GM03348 (cell line): ENCODE results near the gene SCNN1A.

Experiments
- DNase-seq: peaks from one replicate; pipeline ENCODE4 v3.0.0; 2012; ENCODE audit warnings: low spot score

SCNN1A gene

DNA sequence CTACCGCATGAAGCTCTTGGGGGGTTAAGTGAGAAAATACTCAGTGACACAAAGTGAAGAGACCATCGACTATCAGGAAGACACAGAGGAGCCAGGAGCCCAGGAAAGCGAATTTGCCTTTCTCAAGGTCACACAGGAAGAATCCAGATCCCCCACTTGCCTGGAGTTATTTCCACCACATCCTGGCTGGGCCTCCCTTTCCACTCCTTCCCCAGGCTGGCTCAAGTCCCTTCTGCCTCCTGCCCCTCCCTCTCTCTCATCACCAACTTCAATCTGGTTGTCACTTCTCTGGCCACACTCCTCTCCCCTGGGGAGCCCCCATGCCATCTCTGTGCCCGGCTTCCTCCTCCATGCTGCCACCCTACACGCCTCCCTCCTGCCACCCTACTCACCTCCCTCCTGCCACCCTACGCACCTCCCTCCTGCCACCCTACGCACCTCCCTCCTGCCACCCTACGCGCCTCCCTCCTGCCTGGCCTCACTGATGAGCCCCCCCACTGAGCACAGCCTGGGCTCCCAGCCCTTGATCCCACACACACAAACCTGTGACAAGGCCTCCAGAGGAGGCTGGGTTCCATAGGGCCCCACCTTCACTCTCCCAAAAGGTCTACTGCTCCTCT lies 6.3 kb downstream of the SCNN1A start:
- no peak for DNase-seq

DNA sequence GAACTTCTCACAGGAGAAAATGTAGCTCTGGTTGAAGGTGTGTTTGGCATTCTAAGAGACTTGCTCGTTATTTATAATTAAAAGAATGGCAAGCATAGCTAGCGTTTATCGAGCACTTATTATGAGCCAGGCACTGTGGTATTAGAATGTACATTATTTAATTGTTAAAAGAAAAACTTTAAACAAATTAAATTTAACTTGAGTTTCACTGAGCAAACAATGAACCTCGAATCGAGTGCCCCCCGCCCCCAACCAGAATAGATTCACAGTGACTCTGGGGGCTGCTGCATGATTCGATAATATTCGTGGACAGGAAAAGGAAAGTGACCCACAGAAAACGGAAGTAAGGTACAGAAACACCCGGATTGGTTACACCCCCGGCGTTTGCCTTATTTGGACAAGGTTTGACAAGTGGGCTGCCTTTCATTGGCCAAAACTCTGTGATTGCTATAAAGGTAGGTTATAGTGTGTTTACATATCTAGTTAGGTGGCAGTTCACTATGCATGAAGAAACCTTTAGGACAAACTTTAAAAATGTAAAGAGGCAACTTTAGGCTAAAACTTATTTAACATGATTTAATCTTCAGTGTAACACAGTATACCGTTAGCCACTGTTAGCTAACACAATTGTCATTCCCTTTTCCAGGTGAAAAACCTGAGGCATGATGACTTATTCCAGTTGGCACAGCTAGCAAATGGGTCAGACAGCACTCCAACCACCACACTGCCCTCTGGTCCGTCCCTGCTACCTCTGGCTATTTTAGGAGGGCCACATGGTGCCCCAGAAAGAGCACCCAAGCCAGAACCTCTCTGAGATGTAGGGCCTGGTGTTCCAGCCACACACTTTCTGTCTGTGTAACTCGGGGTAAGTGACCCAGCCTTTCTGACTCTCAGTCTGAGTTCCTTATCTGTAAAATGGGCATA lies 7.1 kb downstream of the SCNN1A start:
- no peak for DNase-seq

DNA sequence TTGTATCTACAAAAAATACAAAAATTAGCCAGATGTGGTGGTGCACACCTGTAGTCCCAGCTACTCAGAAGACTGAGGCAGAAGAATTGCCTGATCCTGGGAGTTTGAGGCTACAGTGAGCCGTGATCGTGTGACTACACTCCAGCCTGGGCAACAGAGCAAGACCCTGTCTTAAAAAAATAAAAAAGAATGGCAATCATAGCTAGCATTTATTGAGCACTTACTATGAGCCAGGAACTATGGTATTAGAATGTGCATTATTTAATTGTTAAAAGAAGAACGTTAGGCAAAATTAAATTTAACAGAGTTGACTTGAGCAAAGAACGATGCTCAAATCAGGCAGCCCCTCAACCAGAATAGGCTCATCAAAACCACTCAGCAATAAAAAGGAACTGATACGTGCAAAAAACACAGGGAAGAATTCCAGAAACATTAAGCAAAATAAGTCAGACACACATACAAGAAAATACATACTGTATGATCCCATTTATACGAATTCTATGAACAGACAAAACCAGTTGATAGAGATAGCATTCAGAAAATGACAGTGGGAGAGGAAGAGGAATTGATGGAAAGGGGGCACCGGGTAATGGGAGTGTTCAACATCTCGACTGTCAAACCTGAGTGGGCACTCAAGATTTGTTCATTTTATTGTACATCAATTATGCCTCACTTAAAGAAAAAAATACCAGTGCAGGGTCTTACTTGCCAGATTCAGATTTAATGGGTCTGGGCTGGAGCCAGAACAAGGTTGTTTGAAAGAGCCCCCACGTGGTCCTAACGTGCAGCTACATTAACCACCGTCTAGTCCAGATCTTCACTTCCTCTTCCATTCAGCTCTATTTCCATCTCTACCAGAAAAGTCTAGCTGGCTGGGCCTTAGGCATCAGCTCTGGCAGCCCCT lies 8.0 kb downstream of the SCNN1A start:
- no peak for DNase-seq

GRCh38 chr12:6364044-6364374 lies 11.4 kb downstream of the SCNN1A start:
- DNase-seq, result peak; percentile 50

DNA sequence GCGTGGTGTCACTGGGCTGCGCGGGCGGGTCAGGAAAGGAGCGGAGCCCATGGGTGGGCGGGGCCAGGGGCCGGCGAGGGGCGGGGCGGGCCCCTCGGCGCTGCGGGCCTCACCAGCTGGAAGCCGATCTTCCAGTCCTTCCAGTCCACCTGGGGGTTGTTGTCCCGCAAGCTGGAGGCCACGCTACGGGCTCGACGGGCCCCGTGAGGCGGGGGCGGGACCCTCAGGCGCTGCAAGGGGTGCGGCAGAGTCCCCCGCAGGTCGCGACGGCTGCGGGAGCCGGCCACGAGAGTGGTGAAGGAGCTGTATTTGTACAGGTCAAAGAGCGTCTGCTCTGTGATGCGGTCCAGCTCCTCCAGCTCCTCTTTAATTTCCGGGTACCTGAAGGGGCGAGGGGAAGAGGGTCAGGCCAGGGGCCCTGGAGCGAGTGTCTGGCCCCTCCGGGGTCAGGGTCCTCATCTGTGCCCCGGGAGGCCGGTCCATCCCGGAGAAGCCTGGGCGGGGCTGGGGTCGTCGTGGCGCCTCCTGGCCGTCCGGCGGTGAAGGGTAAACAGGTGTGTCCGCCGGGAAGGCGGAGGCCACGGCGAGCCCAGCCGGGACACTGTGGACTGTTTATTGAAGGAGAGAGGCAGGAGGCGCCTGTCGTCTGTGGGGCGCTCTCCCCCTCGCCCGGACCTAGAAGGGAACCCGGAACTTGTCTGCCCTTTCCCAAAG lies 11.9 kb downstream of the SCNN1A start:
- DNase-seq, result peak; percentile 97

DNA sequence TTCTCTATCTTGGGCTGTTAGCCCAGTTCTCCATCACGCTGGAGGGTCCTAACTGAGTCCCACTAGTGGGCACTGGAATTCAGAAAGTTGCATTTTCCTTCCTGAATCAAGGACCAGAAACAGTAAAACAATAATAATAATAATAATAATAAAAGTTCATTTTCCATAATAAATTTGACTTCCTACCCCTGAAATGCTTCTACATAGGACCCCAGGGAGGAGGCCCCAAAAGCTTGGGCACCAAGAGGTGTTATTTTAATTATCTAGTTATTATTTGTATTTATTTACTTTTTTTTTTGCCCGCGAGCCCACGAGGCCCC lies 12.4 kb downstream of the SCNN1A start:
- no peak for DNase-seq

DNA sequence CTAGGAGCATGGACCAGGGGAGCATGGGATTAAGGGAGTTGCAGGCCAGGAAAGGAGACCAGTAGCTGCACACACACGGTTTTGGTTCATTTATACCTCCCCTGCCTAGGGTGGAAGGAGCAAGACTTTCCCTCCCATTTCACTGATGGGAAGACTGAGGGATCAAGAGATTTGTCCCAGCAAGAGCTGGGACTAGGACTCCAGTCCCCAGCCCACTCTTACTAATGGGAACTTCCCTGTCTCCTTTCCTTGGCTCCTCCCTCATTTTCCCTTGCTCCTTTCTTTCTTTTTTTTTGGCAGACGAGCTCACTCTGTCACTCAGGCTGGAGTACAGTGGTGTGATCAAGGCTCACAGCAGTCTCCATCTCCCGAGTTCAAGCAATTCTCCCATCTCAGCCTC lies 13.0 kb downstream of the SCNN1A start:
- DNase-seq, result no peak

- no peak for DNase-seq
These were observed 13.5 kb downstream of the SCNN1A start for GRCh38 chr12:6361834-6362233.

DNA sequence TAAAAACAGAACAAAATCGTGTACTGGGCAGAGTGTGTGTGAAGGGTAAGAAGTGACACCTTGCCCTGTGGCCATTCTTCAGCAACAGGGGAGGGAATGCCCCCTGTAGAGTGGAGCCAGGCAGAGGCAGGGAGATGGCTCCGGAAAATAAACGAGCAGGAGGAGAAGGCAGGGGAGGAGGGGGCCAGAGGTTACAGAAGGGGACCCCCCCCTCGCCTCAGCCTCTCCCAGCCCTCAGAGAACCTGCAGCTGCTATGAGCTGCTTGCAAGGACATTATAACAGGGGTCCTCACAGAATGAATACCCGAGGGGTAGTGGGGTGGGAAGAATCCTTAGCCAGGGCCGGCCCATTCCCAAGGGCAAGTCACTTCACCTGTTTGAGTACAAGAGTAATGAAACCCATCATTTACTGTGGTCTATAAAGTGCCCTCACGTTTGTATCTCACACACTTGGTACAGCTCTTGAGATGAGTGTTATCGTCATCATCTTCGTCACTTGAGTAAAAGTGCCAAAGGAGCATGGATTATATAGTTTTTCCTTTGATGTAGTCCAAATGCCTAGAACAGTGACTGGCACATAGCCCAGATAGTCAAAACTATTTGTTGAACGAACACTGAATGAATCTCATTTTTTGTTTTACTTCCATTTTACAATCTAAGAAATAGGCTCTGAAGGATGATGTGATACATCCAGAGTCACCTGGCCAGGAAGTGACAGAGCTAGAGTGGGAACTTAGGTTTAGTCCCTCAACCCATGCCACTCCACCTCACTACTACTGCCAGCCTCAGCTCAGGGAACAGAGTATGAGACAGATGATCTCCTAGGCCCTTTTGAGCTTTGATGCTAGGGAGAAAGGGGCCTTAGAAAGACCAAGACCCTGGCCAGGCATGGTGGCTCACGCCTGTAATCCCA lies 14.5 kb downstream of the SCNN1A start:
- no peak for DNase-seq

GRCh38 chr12:6360080-6360571 lies 15.2 kb downstream of the SCNN1A start:
- DNase-seq, result no peak

- no peak for DNase-seq
These were observed 16.5 kb downstream of the SCNN1A start for GRCh38 chr12:6358881-6359280.

DNA sequence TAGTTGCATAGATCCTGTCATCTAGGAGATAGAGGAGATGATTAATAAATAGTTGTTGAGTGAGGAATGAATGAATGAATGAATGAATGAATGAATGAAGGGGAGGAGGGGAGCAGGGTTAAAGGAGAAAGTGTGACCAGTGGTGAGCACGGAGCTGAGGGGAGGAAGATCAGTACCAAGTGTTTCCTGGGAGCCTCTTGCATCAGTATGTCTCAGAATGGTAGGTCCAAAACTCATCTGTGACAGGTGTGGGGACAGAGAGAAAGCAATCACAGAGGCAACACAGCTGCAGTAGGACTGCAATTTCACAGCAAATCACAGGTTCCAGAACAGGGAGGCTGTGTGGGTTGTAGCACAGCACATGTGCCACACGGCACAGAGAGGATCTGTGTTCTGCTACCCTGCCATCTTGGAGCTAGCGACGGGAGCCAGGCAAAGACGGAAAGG lies 19.0 kb downstream of the SCNN1A start:
- no peak for DNase-seq

DNA sequence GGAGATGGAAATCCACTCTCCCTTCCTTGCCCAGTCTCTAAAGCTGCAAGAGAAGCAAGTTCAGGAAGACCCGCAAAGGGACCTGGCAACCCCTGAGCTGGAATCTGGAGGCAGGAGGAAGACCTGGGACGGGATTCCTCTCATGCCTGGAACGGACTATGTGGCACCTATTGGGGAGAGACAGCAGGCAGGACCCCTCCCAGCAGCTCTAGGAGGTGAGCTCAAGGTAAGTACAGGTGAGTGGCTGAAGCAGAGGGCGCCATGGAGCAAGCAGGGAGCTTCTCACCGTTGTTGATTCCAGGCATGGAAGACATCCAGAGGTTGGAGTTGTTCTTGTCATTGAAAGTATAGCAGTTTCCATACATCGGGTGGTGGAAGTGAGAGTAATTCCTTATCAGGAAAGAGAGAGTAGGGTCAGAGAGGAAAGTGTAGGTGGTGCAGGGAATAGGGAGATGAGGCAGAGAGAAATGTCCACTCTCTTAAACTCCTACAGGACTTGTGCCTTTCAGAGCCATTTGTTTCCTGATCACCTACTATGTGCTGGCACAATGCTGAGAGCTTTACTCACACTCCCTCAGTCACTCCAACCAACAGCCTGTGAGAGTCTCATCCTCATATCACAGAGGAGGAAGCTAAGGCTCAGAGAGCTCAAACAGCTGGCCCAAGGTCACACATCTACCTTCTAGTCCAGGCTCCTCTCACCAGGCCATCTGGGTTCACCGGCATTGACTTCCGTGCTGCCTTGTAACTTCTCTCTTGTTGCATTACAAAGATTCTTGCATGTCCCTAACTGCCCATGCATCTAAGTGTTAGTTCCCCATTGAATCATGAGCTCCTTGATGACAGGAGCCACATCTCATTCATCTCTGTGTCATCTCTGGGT lies 19.6 kb downstream of the SCNN1A start:
- DNase-seq, result no peak

- DNase-seq, result no peak
These were observed 20.6 kb downstream of the SCNN1A start for GRCh38 chr12:6354495-6355393.

DNA sequence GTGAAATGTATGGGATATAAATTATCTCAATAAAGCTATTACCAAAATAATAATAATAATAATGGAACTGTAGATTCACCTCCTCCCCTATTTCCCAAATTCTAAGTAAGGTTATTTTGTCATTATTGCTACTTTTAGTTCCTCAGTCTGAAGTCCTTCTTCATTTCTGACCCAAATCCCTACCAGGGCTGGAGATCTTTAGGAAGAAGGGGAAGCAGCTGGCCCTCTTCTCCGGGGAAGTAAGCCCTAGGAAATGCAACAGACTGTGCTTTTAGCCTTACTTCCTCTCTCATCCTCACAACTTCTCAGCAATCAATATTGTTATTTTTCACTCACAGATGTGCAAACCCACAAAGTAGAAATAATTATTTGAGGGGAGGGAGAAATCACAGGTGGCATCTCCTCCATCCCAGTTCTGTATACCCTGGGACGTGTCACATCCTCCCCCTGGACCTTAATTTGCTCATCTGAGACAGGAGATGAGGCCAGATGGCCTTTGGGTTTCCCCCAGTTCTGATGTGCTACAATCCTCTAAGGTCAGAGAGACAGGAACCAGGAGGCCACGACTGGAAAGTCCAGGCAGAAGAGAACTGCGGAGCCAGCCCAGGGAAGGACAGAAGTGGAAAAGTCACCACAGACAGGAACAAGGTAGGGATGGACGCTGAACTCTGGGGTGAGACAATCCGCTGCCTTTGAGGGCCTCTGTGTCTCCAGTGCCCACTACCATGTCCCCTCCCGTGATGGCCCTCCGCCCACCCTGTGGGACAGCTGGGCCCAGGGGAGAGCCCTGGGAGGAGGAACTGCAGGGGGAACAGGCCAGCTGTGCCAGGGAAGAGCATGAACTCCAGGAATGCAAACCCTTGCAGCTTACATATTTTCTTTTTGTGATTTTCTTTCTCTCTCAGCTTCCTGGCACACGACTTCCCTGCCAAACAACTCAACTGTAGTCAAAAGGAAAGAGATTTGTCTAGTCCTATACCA lies 22.9 kb downstream of the SCNN1A start:
- DNase-seq, result no peak

- no peak for DNase-seq
These were observed 23.7 kb downstream of the SCNN1A start for GRCh38 chr12:6351622-6352021.
